Gastrocnemius medialis (tissue), 4 donors: ENCODE measurements around the gene C1orf116.
A peak's percentile ranks its signal among the peaks of the same experiment; 100 is the strongest.

Experiments
- POLR2A ChIP-seq, 2 donors: fragments of 450-650 bp; IDR thresholded peaks; one replicate each; pipeline ENCODE4 v1.6.1; 2017; ENCODE audit warnings: antibody characterized with exemption in 2 of 2, mild to moderate bottlenecking in 2 of 2, moderate library complexity in 2 of 2
- TF ChIP-seq, protein P1 (sequence below), 5 experiments: fragments of 450-650 bp in 3 of 5; fragments of 200-600 bp in 2 of 5; sonication (generic) in 2 of 5; IDR thresholded peaks in 4 of 5; conservative IDR thresholded peaks in 1 of 5; 1 replicate in 4 of 5; 2 replicates in 1 of 5; pipeline ENCODE4 v1.5.1; 2016 to 2019; ENCODE audit warnings: antibody characterized with exemption in 5 of 5, mild to moderate bottlenecking in 3 of 5, moderate library complexity in 3 of 5

DNA sequence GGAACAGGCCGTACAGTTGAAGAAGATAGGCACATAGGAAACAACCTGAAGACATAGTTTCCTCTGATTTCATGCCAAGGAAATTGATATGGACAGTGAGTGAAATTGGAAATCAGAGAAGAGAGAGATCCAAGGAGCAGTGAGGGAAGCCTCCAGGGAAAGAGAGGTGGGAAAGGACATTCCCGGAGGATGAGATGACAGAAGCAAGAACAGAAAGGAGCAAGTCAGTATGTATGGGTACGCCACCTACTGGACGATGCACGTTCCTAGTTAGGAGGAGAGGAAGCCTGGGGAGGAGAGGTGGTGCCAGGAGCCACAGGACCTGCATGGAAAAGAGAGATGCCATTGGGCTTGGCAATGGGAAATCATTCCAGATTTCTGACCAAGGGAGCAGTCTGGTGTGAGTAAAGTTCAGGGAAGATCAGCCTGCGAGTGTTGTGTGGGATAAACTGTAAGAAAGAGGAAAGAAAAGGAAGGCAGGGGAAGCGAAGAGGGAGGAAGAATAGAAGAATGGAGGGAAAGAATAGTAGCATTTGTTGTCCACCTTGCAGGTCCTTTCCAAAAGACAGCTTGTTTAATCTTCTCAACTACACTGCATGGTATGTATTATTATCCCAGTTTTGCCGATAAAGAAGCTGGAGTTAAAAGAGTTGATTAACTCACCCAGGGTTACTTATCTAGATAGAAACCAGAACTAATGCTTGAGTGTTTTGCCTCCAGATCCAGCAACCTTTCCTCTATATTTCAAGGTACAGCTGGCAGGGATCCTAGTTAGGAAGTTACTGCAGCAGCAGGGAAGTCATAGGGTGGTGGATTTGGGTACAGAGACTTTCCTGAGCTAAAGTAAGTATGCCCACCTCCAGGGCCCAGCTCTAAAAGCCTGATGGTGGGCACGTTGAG is 27.4 kb downstream of the C1orf116 start:
- TF ChIP-seq, protein P1, sequence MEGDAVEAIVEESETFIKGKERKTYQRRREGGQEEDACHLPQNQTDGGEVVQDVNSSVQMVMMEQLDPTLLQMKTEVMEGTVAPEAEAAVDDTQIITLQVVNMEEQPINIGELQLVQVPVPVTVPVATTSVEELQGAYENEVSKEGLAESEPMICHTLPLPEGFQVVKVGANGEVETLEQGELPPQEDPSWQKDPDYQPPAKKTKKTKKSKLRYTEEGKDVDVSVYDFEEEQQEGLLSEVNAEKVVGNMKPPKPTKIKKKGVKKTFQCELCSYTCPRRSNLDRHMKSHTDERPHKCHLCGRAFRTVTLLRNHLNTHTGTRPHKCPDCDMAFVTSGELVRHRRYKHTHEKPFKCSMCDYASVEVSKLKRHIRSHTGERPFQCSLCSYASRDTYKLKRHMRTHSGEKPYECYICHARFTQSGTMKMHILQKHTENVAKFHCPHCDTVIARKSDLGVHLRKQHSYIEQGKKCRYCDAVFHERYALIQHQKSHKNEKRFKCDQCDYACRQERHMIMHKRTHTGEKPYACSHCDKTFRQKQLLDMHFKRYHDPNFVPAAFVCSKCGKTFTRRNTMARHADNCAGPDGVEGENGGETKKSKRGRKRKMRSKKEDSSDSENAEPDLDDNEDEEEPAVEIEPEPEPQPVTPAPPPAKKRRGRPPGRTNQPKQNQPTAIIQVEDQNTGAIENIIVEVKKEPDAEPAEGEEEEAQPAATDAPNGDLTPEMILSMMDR (IDR thresholded peaks at IDR 0.05 in 4 of 5, conservative IDR thresholded peaks at IDR 0.05 in 1 of 5) = peak in 3 of 5 experiments; percentile 13 to 47 (median 28)
- no peak for TF ChIP-seq POLR2A (IDR thresholded peaks at IDR 0.05)
